SK-N-MC (cell line): Measurements from ENCODE around the gene LSAMP.

Experiments
- EZH2 ChIP-seq: fragments of 200-600 bp; sonication (generic); IDR thresholded peaks from one replicate; pipeline ENCODE4 v1.6.1; 2017; ENCODE audit warnings: antibody characterized with exemption
- POLR2AphosphoS5 ChIP-seq: IDR thresholded peaks from 2 replicates; pipeline ENCODE4 v1.6.1; 2012; ENCODE audit warnings: mild to moderate bottlenecking, low read depth, low read length, borderline replicate concordance

- TF ChIP-seq POLR2AphosphoS5 (no peak), EZH2 (no peak)
Observed at GRCh38 chr3:116440196-116440595, 5.1 kb downstream of the LSAMP start.
